Body of pancreas (tissue), 4 donors: Measurements from ENCODE around the gene EP400.

Source experiments
- CTCF ChIP-seq, 7 experiments: fragments of 450-650 bp in 4 of 7; fragments of 200-600 bp in 3 of 7; sonication (generic) in 3 of 7; IDR thresholded peaks; one replicate each; pipeline ENCODE4 v1.5.1; 2016 to 2019; ENCODE audit warnings: antibody characterized with exemption in 7 of 7
- POLR2A ChIP-seq, 3 donors: fragments of 450-650 bp; IDR thresholded peaks; one replicate each; pipeline ENCODE4 v1.6.1; 2016; ENCODE audit warnings: antibody characterized with exemption in 3 of 3, mild to moderate bottlenecking in 2 of 3

DNA sequence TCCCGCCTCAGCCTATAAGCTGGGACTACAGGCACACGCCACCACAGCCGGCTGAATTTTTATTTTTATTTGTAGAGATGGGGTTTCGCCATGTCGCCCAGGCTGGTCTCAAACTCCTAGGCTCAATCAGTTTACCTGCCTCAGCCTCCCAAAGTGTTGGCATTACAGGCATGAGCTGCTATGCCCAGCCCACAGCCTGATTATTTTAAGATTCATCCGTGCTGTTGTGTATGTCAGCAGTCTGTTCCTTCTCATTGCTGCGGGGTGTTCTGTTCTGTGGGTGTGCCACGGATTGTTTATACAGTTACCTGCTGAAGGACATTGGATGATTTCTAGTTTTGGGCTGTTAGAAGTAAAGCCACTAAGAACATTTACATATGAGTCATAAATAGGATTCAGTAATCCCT, 9.6 kb upstream of the EP400 start:
- no peak for TF ChIP-seq POLR2A (IDR thresholded peaks at IDR 0.05)
- no peak for TF ChIP-seq CTCF (IDR thresholded peaks at IDR 0.05)
